Aorta (tissue), 5 donors: ENCODE measurements around the gene GIN1. TPM values are rescaled to one million over a fixed set of nuclear protein-coding genes. Genes with fewer than 3 reads are reported as not detected.

ENCODE experiments used
- ATAC-seq: fragments of 200-7000 bp; cut with Tn5 transposase; one replicate; pipeline ENCODE4 v1.9.1; 2022; ENCODE audit warnings: moderate library complexity; ENCODE audit not compliant: low FRiP score
- DNase-seq, 2 donors: peaks; one replicate each; pipeline ENCODE4 v3.0.0-alpha.2; 2020
- H3K27ac ChIP-seq, 2 donors: one replicate each; pipeline ENCODE4 v1.5.1; 2013; ENCODE audit warnings: low read length in 2 of 2, mild to moderate bottlenecking in 2 of 2, moderate library complexity in 2 of 2, control low read depth in 1 of 2, inconsistent platforms in 1 of 2, low read depth in 1 of 2
- H3K27me3 ChIP-seq, 2 donors: one replicate each; pipeline ENCODE4 v1.6.1; 2013; ENCODE audit warnings: control low read depth in 1 of 2, low read length in 1 of 2, mild to moderate bottlenecking in 1 of 2, moderate library complexity in 1 of 2; ENCODE audit not compliant: insufficient read depth in 2 of 2, control insufficient read depth in 1 of 2
- H3K36me3 ChIP-seq, 2 donors: one replicate each; pipeline ENCODE4 v1.6.1; 2013; ENCODE audit warnings: control low read depth in 1 of 2, low read length in 1 of 2, mild to moderate bottlenecking in 1 of 2; ENCODE audit not compliant: insufficient read depth in 2 of 2, control insufficient read depth in 1 of 2
- H3K4me1 ChIP-seq, 2 donors: one replicate each; pipeline ENCODE4 v1.6.1; 2013; ENCODE audit warnings: low read length in 2 of 2, control low read depth in 1 of 2, mild to moderate bottlenecking in 1 of 2, moderate library complexity in 1 of 2; ENCODE audit not compliant: insufficient read depth in 2 of 2, control insufficient read depth in 1 of 2
- H3K4me3 ChIP-seq, 2 donors: one replicate each; pipeline ENCODE4 v1.5.1; 2013; ENCODE audit warnings: low read length in 2 of 2, control low read depth in 1 of 2, mild to moderate bottlenecking in 1 of 2
- H3K9me3 ChIP-seq: one replicate; pipeline ENCODE4 v1.6.1; 2013; ENCODE audit warnings: mild to moderate bottlenecking, low read length; ENCODE audit not compliant: control insufficient read depth
- WGBS, 2 donors: extraction: QIAGEN DNeasy Blood & Tissue Kit; methylation state at CpG; one replicate each; pipeline ENCODE4 v1.1.7; 2013; 5-methylcytosine and 5-hydroxymethylcytosine counted together
- intact Hi-C, 2 donors: fragments of 100-400 bp; cut with DNase I; formaldehyde crosslinking; loops; one replicate each; pipeline versions ENCODE4 v1.14.2 to v1.15.0; 2022
- polyA plus RNA-seq, 2 donors: library from polyadenylated mRNA; stranded (reverse); fragments of 200-250 nt; gene quantifications; one replicate each; pipeline ENCODE4 v1.2.3, GENCODE V29; 2013
- total RNA-seq, 2 donors: library from RNA; stranded (reverse); fragmentation: NEBNext Ultra II Directional; extraction: Animal tissue kit (Norgen Biotek cat#: 25700); gene quantifications; one replicate each; pipeline ENCODE4 v1.2.1, GENCODE V29; 2021
- donor health status: healthy with polysubstance abuse.
- donor health status: Bipolar disorder and iron deficiency.
- donor health status: DM: no; HTN: no; CAD: no.
- donor health status: DM: no; HTN: no; CAD: no.
- donor health status: DM: yes; HTN: yes; CAD: no.

Gene GIN1
- total and polyA plus RNA-seq, 4 donors, result 4.2 to 9.2 (median 6.0) TPM

- H3K36me3 ChIP-seq, result no peaks in the 10 kb centered on the region
- H3K4me3 ChIP-seq, result peak overlapping the region; percentile 84 to 99
- ATAC-seq (no peak), DNase-seq (no peak)
- intact Hi-C loops, result loop anchor here in 1 of 2 donors (5.0 kb wide), 1 partner anchor 362 kb away; the partner anchor contains the start of gene PAM
- no peaks in the 10 kb centered on the region for H3K27me3 ChIP-seq
- no peaks in the 10 kb centered on the region for H3K9me3 ChIP-seq
- H3K4me1 ChIP-seq, result peaks cover 2 to 5% of the 10 kb centered on the region in 2 donors
- 0 to 1% methylated on average over 15 of the region's 15 CpGs for WGBS, 2 donors
- H3K27ac ChIP-seq, result peak overlapping the region; percentile 96 to 97
Observed at GRCh38 chr5:103119070-103119764, 721 bp downstream of the GIN1 start.

GRCh38 chr5:103117471-103117991 lies 2.4 kb downstream of the GIN1 start:
- DNase-seq (no peak), ATAC-seq (no peak)
- H3K4me3 ChIP-seq, result no peak overlapping the region
- no peaks in the 10 kb centered on the region for H3K36me3 ChIP-seq
- no peaks in the 10 kb centered on the region for H3K9me3 ChIP-seq
- no peak overlapping the region for H3K27ac ChIP-seq
- H3K4me1 ChIP-seq, result peaks cover 2 to 3% of the 10 kb centered on the region in 2 donors
- H3K27me3 ChIP-seq, result no peaks in the 10 kb centered on the region
- 51 to 82% methylated on average over 4 of the region's 4 CpGs for WGBS, 2 donors
- intact Hi-C loops, result loop anchor here in 1 of 2 donors (5.0 kb wide), 1 partner anchor 360 kb away; the partner anchor contains the start of gene PAM

DNA sequence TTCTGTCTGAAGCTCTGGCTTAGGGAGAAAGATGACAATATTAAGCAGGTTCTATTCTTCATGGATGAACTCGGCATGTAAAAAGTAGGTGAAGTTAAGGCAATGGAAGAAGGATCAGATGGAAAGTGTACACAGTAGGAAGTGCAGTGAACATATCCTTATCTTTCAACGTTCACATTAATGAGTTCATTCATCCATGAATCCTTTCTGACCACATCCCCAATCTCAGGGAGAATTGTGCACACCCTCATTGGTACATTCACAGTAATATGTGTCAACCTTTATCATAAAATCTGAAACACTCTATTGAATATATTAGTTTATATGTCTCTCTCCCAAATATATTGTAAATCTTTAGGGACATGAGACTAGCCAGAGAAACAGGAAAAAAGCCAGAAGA lies 5.5 kb downstream of the GIN1 start:
- 80 to 82% methylated on average over 2 of the region's 2 CpGs for WGBS, 2 donors
- no peak for DNase-seq
- no peaks in the 10 kb centered on the region for H3K27me3 ChIP-seq
- ATAC-seq, result no peak
- peaks cover 0 to 2% of the 10 kb centered on the region in 2 donors for H3K4me1 ChIP-seq
- H3K4me3 ChIP-seq, result no peak overlapping the region
- intact Hi-C loops, result no loop called here
- H3K36me3 ChIP-seq, result no peaks in the 10 kb centered on the region
- H3K27ac ChIP-seq, result no peak overlapping the region
- H3K9me3 ChIP-seq, result no peaks in the 10 kb centered on the region

DNA sequence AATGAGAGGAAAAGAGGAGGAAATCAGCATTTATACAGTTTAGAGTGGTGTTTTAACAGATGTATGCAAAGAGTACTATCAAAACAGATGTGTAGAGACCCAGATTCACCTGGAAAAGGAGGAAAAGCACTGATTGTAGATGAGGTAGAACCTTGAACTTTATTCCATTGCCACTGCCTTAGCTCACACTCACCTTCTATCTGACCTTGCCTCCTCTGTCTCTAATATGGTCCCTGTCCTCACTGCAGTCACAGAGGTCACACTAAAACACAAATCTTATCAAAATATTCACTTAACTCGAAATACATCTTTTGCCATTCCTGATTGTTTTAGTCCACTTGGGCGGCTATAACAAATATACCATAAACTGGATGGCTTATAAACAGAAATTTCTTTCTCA lies 7.0 kb downstream of the GIN1 start:
- Histone ChIP-seq H3K27me3 (no peaks in the 10 kb centered on the region), H3K4me3 (no peak overlapping the region), H3K4me1 (peaks cover 0 to 2% of the 10 kb centered on the region in 2 donors), H3K27ac (no peak overlapping the region), H3K9me3 (no peaks in the 10 kb centered on the region), H3K36me3 (no peaks in the 10 kb centered on the region)
- ATAC-seq (no peak), DNase-seq (no peak)
- 90 to 95% methylated on average over 2 of the region's 2 CpGs for WGBS, 2 donors
- intact Hi-C loops, result no loop called here

DNA sequence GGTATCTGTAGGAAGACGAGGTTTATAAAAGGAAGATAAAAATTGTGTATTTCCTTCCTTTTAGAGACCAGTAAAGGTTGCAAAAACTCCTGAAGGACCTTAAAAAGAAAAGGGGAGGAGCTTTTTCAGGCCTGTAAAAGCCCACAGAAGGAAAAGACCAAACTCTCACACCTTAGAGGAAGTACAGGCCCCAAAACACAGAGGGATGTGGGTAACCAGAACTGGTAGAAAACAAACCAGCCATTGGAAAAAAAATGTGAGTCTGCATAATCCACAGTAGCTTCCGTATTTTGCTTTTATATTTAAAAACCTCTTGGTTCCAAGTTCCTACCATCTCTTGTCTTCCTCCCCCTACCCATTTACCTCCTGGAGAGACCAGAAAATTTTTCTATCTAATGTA lies 8.5 kb downstream of the GIN1 start:
- Histone ChIP-seq H3K36me3 (no peaks in the 10 kb centered on the region), H3K4me1 (no peaks in the 10 kb centered on the region), H3K27me3 (no peaks in the 10 kb centered on the region), H3K4me3 (no peak overlapping the region), H3K27ac (no peak overlapping the region), H3K9me3 (no peaks in the 10 kb centered on the region)
- WGBS, 2 donors, result 88 to 93% methylated on average over 2 of the region's 2 CpGs
- intact Hi-C loops, result no loop called here
- no peak for DNase-seq
- no peak for ATAC-seq

DNA sequence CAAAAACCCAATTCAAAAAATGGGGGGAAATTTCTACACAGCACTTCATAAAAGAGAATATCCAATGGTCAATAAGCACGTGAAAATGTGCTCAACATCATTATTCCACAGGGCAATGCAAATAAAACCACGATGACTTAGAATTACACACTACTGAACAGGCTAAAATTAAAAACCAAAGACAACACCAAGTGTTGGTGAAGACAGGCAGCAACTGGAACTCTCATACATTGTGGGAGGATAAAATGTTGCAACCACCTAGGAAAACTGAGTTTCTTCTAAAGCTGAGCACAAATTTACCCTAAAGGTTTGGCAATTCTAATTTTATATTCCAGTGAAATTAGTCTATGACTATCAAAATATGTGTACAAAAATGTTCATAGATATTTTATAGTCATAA lies 9.5 kb downstream of the GIN1 start:
- Histone ChIP-seq H3K9me3 (no peaks in the 10 kb centered on the region), H3K36me3 (no peaks in the 10 kb centered on the region), H3K27ac (no peak overlapping the region), H3K4me3 (no peak overlapping the region), H3K4me1 (no peaks in the 10 kb centered on the region), H3K27me3 (no peaks in the 10 kb centered on the region)
- 96 to 97% methylated on average over 2 of the region's 2 CpGs for WGBS, 2 donors
- DNase-seq (no peak), ATAC-seq (no peak)
- intact Hi-C loops, result no loop called here

- intact Hi-C loops, result no loop called here
- Histone ChIP-seq H3K9me3 (no peaks in the 10 kb centered on the region), H3K27ac (no peak overlapping the region), H3K4me3 (no peak overlapping the region), H3K36me3 (no peaks in the 10 kb centered on the region), H3K4me1 (no peaks in the 10 kb centered on the region), H3K27me3 (no peaks in the 10 kb centered on the region)
- ATAC-seq, result no peak
- no peak for DNase-seq
- 85 to 91% methylated on average over 1 of the region's 1 CpG for WGBS, 2 donors
Observed at GRCh38 chr5:103109277-103109676, 10.7 kb downstream of the GIN1 start.

GRCh38 chr5:103108086-103108485 lies 11.9 kb downstream of the GIN1 start:
- ATAC-seq (no peak), DNase-seq (no peak)
- no peaks in the 10 kb centered on the region for H3K36me3 ChIP-seq
- no peaks in the 10 kb centered on the region for H3K4me1 ChIP-seq
- H3K27ac ChIP-seq, result no peak overlapping the region
- no peaks in the 10 kb centered on the region for H3K9me3 ChIP-seq
- no peak overlapping the region for H3K4me3 ChIP-seq
- WGBS, 2 donors, result 46 to 94% methylated on average over 2 of the region's 2 CpGs
- H3K27me3 ChIP-seq, result no peaks in the 10 kb centered on the region
- intact Hi-C loops, result no loop called here

- intact Hi-C loops, result no loop called here
- Histone ChIP-seq H3K27ac (no peak overlapping the region), H3K9me3 (no peaks in the 10 kb centered on the region), H3K4me3 (no peak overlapping the region), H3K4me1 (no peaks in the 10 kb centered on the region), H3K36me3 (peaks cover 0 to 3% of the 10 kb centered on the region in 2 donors), H3K27me3 (no peaks in the 10 kb centered on the region)
- 67 to 71% methylated on average over 1 of the region's 1 CpG for WGBS, 2 donors
- no peak for DNase-seq
- ATAC-seq, result no peak
Observed at GRCh38 chr5:103102234-103102633, 17.7 kb downstream of the GIN1 start.
